Tibial nerve (tissue), 4 donors: ENCODE results near the gene GULP1. TPM values are rescaled to one million over a fixed set of nuclear protein-coding genes. Genes with fewer than 3 reads are reported as not detected.

Source experiments
- DNase-seq, 2 donors: peaks; one replicate each; pipeline ENCODE4 v3.0.0-alpha.2; 2019; ENCODE audit warnings: low spot score in 2 of 2
- H3K27ac ChIP-seq, 4 donors: fragments of 200-600 bp; sonication (generic) in 3 of 4; one replicate each; pipeline ENCODE4 v1.5.1; 2017 to 2019; ENCODE audit warnings: mild to moderate bottlenecking in 1 of 4
- H3K27me3 ChIP-seq, 2 donors: fragments of 200-600 bp; sonication (generic) in 1 of 2; one replicate each; pipeline versions ENCODE4 v1.5.1 to v1.6.0; 2017 to 2019
- H3K36me3 ChIP-seq, 3 donors: fragments of 200-600 bp; sonication (generic); one replicate each; pipeline ENCODE4 v1.5.1; 2018 to 2019
- H3K4me1 ChIP-seq, 4 donors: fragments of 200-600 bp; sonication (generic) in 3 of 4; one replicate each; pipeline ENCODE4 v1.5.1; 2017 to 2019
- H3K4me3 ChIP-seq, 4 donors: fragments of 200-600 bp; sonication (generic) in 3 of 4; one replicate each; pipeline ENCODE4 v1.5.1; 2017 to 2019; ENCODE audit warnings: mild to moderate bottlenecking in 1 of 4, moderate library complexity in 1 of 4
- H3K9me3 ChIP-seq, 4 donors: fragments of 200-600 bp; sonication (generic) in 3 of 4; one replicate each; pipeline ENCODE4 v1.5.1; 2017 to 2019
- CTCF ChIP-seq, 5 experiments: fragments of 200-600 bp in 3 of 5; fragments of 450-650 bp in 2 of 5; sonication (generic) in 3 of 5; IDR thresholded peaks; one replicate each; pipeline ENCODE4 v1.5.1; 2016 to 2019; ENCODE audit warnings: antibody characterized with exemption in 5 of 5, mild to moderate bottlenecking in 3 of 5, moderate library complexity in 2 of 5
- EP300 ChIP-seq, 2 donors: sonication (generic); formaldehyde crosslinking; IDR thresholded peaks; one replicate each; pipeline ENCODE4 v1.6.1; 2017; ENCODE audit warnings: antibody characterized with exemption in 2 of 2, mild to moderate bottlenecking in 1 of 2
- POLR2A ChIP-seq, 2 donors: fragments of 450-650 bp; IDR thresholded peaks; one replicate each; pipeline ENCODE4 v1.6.1; 2017; ENCODE audit warnings: antibody characterized with exemption in 2 of 2, mild to moderate bottlenecking in 2 of 2, moderate library complexity in 2 of 2
- WGBS, 2 donors: methylation state at CpG; one replicate each; pipeline ENCODE4 v1.1.5; 2018; 5-methylcytosine and 5-hydroxymethylcytosine counted together
- total RNA-seq, 4 donors: library from RNA; depleted of rRNA; stranded (reverse); fragments of >200 nt; gene quantifications; one replicate each; pipeline ENCODE4 v1.1.0, GENCODE V29; 2016

The GULP1 gene
- total RNA-seq, 4 donors from 2014 or later: 63.4 to 89.2 (median 78.1) TPM

DNA sequence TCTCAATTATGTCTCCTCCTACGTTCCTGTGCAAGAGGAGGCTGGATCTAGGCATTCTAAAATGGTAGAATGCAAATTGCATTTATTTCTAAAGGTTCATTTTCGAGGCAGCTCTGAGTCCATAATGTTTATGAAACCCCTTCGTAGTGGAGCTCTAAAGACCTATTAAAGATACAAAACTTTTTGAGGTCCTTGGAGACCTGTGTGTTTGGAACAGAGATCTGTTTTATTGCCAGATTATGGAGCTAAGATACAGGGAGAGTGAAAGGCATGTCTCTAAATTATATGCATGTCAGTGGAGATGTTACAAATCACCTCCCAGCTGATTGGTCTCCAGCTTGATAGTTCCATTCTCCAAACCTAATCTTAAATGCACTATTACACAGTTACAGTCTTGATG lies 335.8 kb downstream of the GULP1 start:
- Histone ChIP-seq H3K9me3 (no peaks in the 10 kb centered on the region), H3K27me3 (no peaks in the 10 kb centered on the region), H3K4me3 (no peak overlapping the region), H3K4me1 (peaks cover 0 to 24% (median 4%) of the 10 kb centered on the region in 4 donors), H3K27ac (no peak overlapping the region), H3K36me3 (no peaks in the 10 kb centered on the region)
- WGBS, 2 donors: 63 to 66% methylated on average over 3 of the region's 3 CpGs
- DNase-seq: no peak
- TF ChIP-seq POLR2A (IDR thresholded peaks at IDR 0.05) (no peak), EP300 (IDR thresholded peaks at IDR 0.05) (no peak)

DNA sequence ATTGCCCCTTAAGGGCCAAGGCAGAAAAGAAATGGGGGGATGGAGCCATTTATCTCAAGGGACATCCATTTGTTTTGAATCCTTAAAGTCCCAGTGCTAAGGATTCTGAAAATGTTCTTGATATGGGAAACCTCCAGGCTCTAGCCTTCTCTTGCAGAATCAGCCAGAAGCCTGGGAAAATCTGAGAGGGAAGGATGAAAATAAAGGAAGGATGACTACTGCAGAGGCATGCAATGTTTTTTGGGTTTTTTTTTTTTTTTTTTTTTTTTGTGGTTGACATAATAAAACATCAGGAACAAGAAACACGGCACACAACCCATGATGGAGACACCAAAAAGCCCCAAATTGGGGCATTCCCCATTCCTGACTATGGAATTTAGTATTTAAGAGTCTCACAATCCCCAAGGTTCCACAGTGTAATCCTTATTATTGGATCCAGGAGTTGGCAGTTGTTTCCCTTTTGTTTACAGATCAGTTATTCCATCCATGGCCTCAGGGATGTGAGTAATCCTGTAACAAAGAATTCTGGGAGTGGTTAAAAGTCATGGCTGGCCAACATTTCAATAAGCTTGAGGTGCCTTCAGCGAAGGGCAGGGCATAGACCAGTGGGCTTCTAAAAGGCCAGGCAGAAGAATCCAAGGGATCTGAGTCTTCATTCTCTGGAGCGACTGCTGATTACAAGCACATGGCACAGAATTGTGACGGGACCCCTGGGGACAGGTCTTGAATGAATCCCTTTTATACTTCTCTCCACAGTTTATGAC lies 337.5 kb downstream of the GULP1 start:
- Histone ChIP-seq H3K4me3 (no peak overlapping the region), H3K9me3 (no peaks in the 10 kb centered on the region), H3K27ac (peak overlapping the region in 2 of 4 donors; percentile 21 to 67), H3K4me1 (peaks cover 0 to 21% (median 4%) of the 10 kb centered on the region in 4 donors), H3K36me3 (no peaks in the 10 kb centered on the region), H3K27me3 (no peaks in the 10 kb centered on the region)
- DNase-seq: peak; percentile 9 to 35
- WGBS, 2 donors: 52 to 69% methylated on average over 4 of the region's 4 CpGs
- TF ChIP-seq EP300 (IDR thresholded peaks at IDR 0.05): no peak
- no peak for TF ChIP-seq CTCF (IDR thresholded peaks at IDR 0.05)
- TF ChIP-seq POLR2A (IDR thresholded peaks at IDR 0.05): no peak

DNA sequence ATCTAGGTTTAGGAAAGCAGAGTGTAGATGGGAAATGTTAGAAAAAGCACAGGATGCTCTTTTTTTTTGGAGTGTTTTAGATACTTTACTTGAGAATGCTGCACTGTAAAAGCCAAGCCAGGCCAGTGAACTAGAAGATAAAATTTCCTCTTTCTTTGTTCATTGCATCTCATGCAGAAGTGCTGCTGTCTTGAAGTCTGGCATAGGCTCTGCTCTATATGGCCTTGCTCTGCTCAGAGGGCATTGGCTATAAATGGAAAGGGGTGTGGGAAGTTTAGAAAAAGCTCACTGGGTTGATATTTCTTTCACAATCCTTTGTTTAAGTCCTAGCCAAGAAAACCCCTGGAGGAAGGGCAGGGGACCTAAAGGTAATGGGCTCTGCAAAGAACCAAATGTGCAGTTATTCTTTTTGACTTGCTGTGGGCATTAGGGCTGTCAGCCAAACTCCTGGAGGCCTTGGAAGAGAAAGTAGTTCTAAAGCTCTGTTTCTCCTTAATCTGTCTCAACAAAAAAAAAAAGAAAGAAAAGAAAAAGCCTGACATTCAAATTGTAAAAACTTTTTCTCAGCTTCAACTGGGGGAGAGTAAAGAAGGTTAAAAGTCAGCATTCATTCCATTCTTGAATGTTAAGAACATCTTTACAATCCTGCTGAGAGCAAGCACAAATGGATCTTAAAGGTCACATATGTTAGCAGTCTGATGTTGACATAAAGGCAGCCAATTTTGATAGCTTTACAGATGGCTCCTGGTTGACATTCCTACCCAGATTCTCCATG lies 338.3 kb downstream of the GULP1 start:
- H3K27ac ChIP-seq: peak overlapping the region in 2 of 4 donors; percentile 21 to 67

DNA sequence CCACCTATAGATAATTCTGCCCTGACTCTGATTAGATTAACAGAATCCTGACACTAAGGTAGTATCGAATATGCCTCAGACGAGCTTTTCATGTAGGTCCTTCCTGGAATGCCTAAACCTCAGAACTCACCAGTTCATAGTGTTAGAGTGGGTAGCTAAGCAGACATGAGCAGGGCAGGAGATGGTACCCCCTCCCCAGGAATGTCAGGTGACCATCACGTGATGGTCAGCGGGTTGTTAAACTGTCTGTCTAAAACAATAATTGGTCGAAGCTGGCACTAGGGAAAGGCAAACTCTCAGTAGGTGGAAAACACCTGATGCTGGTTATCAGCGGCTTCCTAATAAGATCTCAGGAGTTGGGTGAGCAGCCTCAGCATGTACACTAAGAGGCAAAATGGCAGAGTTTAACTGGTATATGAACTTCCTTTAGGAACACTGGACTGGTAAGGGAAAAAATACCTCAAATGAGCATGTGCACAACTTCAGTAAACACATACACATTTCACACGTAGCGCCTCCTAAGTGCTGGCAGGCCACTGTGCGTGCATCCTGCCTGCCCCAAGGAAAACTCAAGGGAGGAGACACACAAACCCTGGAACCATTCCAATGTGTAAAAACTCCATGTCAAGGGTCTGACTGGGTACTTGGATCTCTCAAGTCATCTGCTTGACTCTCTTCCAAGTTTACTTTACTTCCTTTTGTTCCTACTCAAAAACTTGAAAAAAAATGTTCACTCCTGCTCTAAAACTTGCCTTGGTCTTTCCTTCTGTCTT lies 339.5 kb downstream of the GULP1 start:
- Histone ChIP-seq H3K27me3 (no peaks in the 10 kb centered on the region), H3K4me1 (peaks cover 0 to 21% (median 4%) of the 10 kb centered on the region in 4 donors), H3K36me3 (no peaks in the 10 kb centered on the region), H3K9me3 (no peaks in the 10 kb centered on the region), H3K4me3 (no peak overlapping the region), H3K27ac (peak overlapping the region in 2 of 4 donors; percentile 21 to 67)
- TF ChIP-seq POLR2A (IDR thresholded peaks at IDR 0.05) (no peak), CTCF (IDR thresholded peaks at IDR 0.05) (no peak)
- no peak for DNase-seq
- 77 to 79% methylated on average over 9 of the region's 9 CpGs for WGBS, 2 donors

More for the DNA sequence above, 338.3 kb downstream of the GULP1 start:
- Histone ChIP-seq H3K36me3 (no peaks in the 10 kb centered on the region), H3K4me3 (no peak overlapping the region), H3K9me3 (no peaks in the 10 kb centered on the region), H3K4me1 (peaks cover 0 to 21% (median 4%) of the 10 kb centered on the region in 4 donors), H3K27me3 (no peaks in the 10 kb centered on the region)
- TF ChIP-seq EP300 (IDR thresholded peaks at IDR 0.05) (no peak), POLR2A (IDR thresholded peaks at IDR 0.05) (no peak), CTCF (IDR thresholded peaks at IDR 0.05) (no peak)
- no peak for DNase-seq

GRCh38 chr2:188634656-188635055 lies 343.0 kb downstream of the GULP1 start:
- 70 to 78% methylated on average over 1 of the region's 1 CpG for WGBS, 2 donors

More at GRCh38 chr2:188634656-188635055, 343.0 kb downstream of the GULP1 start:
- H3K27me3 ChIP-seq: no peaks in the 10 kb centered on the region
- peaks cover 0 to 10% (median 4%) of the 10 kb centered on the region in 4 donors for H3K4me1 ChIP-seq
- H3K36me3 ChIP-seq: no peaks in the 10 kb centered on the region
- TF ChIP-seq EP300 (IDR thresholded peaks at IDR 0.05) (no peak), CTCF (IDR thresholded peaks at IDR 0.05) (no peak), POLR2A (IDR thresholded peaks at IDR 0.05) (no peak)
- no peaks in the 10 kb centered on the region for H3K9me3 ChIP-seq
- no peak overlapping the region for H3K4me3 ChIP-seq
- no peak overlapping the region for H3K27ac ChIP-seq
- no peak for DNase-seq
